GM19240 (cell line): Measurements from ENCODE around the gene CRY1.
"Not testable (repeated sequence)": the region's sequence is repeated elsewhere in the genome, so short reads cannot be mapped to it uniquely, and the experiment has no call there.

Source experiments
- DNase-seq: peaks from one replicate; pipeline ENCODE4 v3.0.0; 2011; ENCODE audit warnings: low spot score; ENCODE audit not compliant: insufficient read length

The CRY1 gene

GRCh38 chr12:107011519-107011918 lies 81.8 kb downstream of the CRY1 start:
- no peak for DNase-seq

- no peak for DNase-seq
These were observed 85.9 kb downstream of the CRY1 start for GRCh38 chr12:107007411-107007810.

- not testable (repeated sequence) for DNase-seq
These were observed 90.7 kb downstream of the CRY1 start for GRCh38 chr12:107002665-107003064.

- no peak for DNase-seq
These were observed 93.9 kb downstream of the CRY1 start for GRCh38 chr12:106999446-106999845.

GRCh38 chr12:106997916-106998315 lies 95.4 kb downstream of the CRY1 start:
- DNase-seq, result no peak

GRCh38 chr12:106996102-106996501 lies 97.2 kb downstream of the CRY1 start:
- DNase-seq, result not testable (repeated sequence)

GRCh38 chr12:106994579-106995220 lies 98.6 kb downstream of the CRY1 start:
- no peak for DNase-seq

- DNase-seq, result no peak
These were observed 105.5 kb downstream of the CRY1 start for GRCh38 chr12:106987846-106988245.

- DNase-seq, result peak; percentile 67
These were observed 106.5 kb downstream of the CRY1 start, which contains the start of gene MTERF2 for GRCh38 chr12:106986625-106987389. Gene MTERF2, minus strand, starts transcription at chr12:106987146. Its CDS starts 8,432 bp downstream, at chr12:106978714.

- DNase-seq, result no peak
These were observed 107.2 kb downstream of the CRY1 start for GRCh38 chr12:106986135-106986534.

GRCh38 chr12:106985479-106985878 lies 107.9 kb downstream of the CRY1 start:
- DNase-seq, result no peak

- DNase-seq, result no peak
These were observed 108.7 kb downstream of the CRY1 start for GRCh38 chr12:106984588-106985137.

- DNase-seq, result no peak
These were observed 111.1 kb downstream of the CRY1 start for GRCh38 chr12:106982229-106982628.

- DNase-seq, result no peak
These were observed 111.6 kb downstream of the CRY1 start for GRCh38 chr12:106981788-106982187.

GRCh38 chr12:106980944-106981343 lies 112.4 kb downstream of the CRY1 start:
- DNase-seq, result no peak

- no peak for DNase-seq
These were observed 115.1 kb downstream of the CRY1 start for GRCh38 chr12:106978035-106978800.

- DNase-seq, result no peak
These were observed 116.7 kb downstream of the CRY1 start for GRCh38 chr12:106976668-106977067.

- no peak for DNase-seq
These were observed 117.2 kb downstream of the CRY1 start for GRCh38 chr12:106975993-106976658.

GRCh38 chr12:106975098-106975497 lies 118.3 kb downstream of the CRY1 start:
- no peak for DNase-seq

GRCh38 chr12:106974511-106974910 lies 118.8 kb downstream of the CRY1 start:
- DNase-seq, result peak; percentile 23

- DNase-seq, result no peak
These were observed 119.8 kb downstream of the CRY1 start for GRCh38 chr12:106973545-106973944.
